HepG2 (cell line): ENCODE results near the gene SCRG1. TPM values are rescaled to one million over a fixed set of nuclear protein-coding genes. Genes with fewer than 3 reads are reported as not detected.

ENCODE experiments used
- ATAC-seq: fragments of 200-7000 bp; cut with Tn5 transposase; 3 replicates; pipeline ENCODE4 v1.9.1; 2020; ENCODE audit warnings: mild to moderate bottlenecking, moderate library complexity
- BruUV-seq: library from RNA; stranded (reverse); fragments of 400-500 nt; replicated peaks from 2 replicates; lab custom pipeline; 2021; lab: Mats Ljungman, UMichigan
- CTCF ChIA-PET: fragments of 300-600 bp; formaldehyde crosslinking; extraction: SDS; loops from one replicate; lab custom pipeline; 2021; ENCODE audit warnings: low total read pairs, inconsistent platforms, low intra/inter-chr PET ratio; lab: Yijun Ruan, JAX
- POLR2A ChIA-PET: fragments of 350-600 bp; sonication (Branson Sonifier 250); formaldehyde crosslinking; loops from one replicate; lab custom pipeline; 2020; ENCODE audit warnings: antibody characterized with exemption, inconsistent platforms; lab: Yijun Ruan, JAX
- DNase-seq: peaks from one replicate; pipeline ENCODE4 v3.0.0-alpha.2; 2015; ENCODE audit warnings: low spot score
- FAIRE-seq: peaks from 3 replicates; lab custom pipeline; 2011; peaks lifted over from hg19 to GRCh38; lab: Jason Lieb, UNC
- H2AFZ ChIP-seq: one replicate; pipeline ENCODE4 v1.6.1; 2011; ENCODE audit warnings: low read length, inconsistent platforms
- H3K27ac ChIP-seq: fragments of 300-600 bp; 3 replicates; pipeline ENCODE4 v1.8.0; 2011; ENCODE audit warnings: mixed run types, mild to moderate bottlenecking, mixed read lengths, low read length, inconsistent platforms; ENCODE audit not compliant: insufficient read depth; ENCODE audit errors: extremely low read length
- H3K27me3 ChIP-seq, 2 experiments: fragments of 200-600 bp in 1 of 2; 2 replicates in 1 of 2; 3 replicates in 1 of 2; pipeline versions ENCODE4 v1.6.0 to v1.8.0; 2011; ENCODE audit warnings: low read length in 2 of 2, mild to moderate bottlenecking in 2 of 2, moderate library complexity in 2 of 2, inconsistent platforms in 1 of 2; ENCODE audit not compliant: insufficient read depth in 2 of 2, control insufficient read depth in 1 of 2
- H3K36me3 ChIP-seq, 2 experiments: fragments of 200-600 bp in 1 of 2; replicated peaks in 1 of 2; 2 replicates in 1 of 2; 3 replicates in 1 of 2; pipeline versions ENCODE4 v1.5.1 to v1.8.0; 2011; ENCODE audit warnings: low read length in 2 of 2, inconsistent platforms in 1 of 2; ENCODE audit not compliant: insufficient read depth in 2 of 2, control insufficient read depth in 1 of 2
- H3K4me1 ChIP-seq: 2 replicates; pipeline ENCODE4 v1.5.1; 2012; ENCODE audit warnings: low read length, inconsistent platforms; ENCODE audit not compliant: insufficient read depth
- H3K4me2 ChIP-seq: 2 replicates; pipeline ENCODE4 v1.6.0; 2011; ENCODE audit warnings: low read depth, low read length, inconsistent platforms
- H3K4me3 ChIP-seq, 3 experiments: fragments of 200-600 bp in 1 of 3; sonication (generic), shearing (Covaris generic) in 1 of 3; replicated peaks in 1 of 3; 2 replicates each; pipeline ENCODE4 v1.5.1; 2011 to 2016; ENCODE audit warnings: low read length in 3 of 3, inconsistent platforms in 2 of 3, low read depth in 2 of 3, mild to moderate bottlenecking in 2 of 3, control low read depth in 1 of 3, mixed read lengths in 1 of 3; ENCODE audit not compliant: insufficient read depth in 1 of 3
- H3K79me2 ChIP-seq: one replicate; pipeline ENCODE4 v1.6.1; 2011; ENCODE audit warnings: low read length, inconsistent platforms; ENCODE audit not compliant: insufficient read depth
- H3K9ac ChIP-seq: 2 replicates; pipeline ENCODE4 v1.6.0; 2011; ENCODE audit warnings: mild to moderate bottlenecking, low read depth, low read length, inconsistent platforms; ENCODE audit not compliant: insufficient read depth
- H3K9me3 ChIP-seq: 2 replicates; pipeline ENCODE4 v1.5.1; 2012; ENCODE audit warnings: mild to moderate bottlenecking, low read length
- H4K20me1 ChIP-seq: 2 replicates; pipeline ENCODE4 v1.6.0; 2011; ENCODE audit warnings: inconsistent platforms, mild to moderate bottlenecking, low read length, moderate library complexity; ENCODE audit not compliant: insufficient read depth
- FOXO4 ChIP-seq: sonication (generic); formaldehyde crosslinking; conservative IDR thresholded peaks from 2 replicates; pipeline ENCODE4 v1.8.1; 2023; ENCODE audit warnings: missing genetic modification reagents
- REL ChIP-seq: sonication (generic); formaldehyde crosslinking; conservative IDR thresholded peaks from 2 replicates; pipeline ENCODE4 v1.8.0; 2022; ENCODE audit warnings: mild to moderate bottlenecking, missing genetic modification reagents, moderate library complexity
- RORA ChIP-seq: sonication (generic); formaldehyde crosslinking; IDR thresholded peaks from 2 replicates; pipeline ENCODE4 v1.5.0; 2020; ENCODE audit warnings: mild to moderate bottlenecking, missing genetic modification reagents, moderate library complexity
- THRA ChIP-seq: sonication (generic); formaldehyde crosslinking; IDR thresholded peaks from 2 replicates; pipeline ENCODE4 v1.4.0; 2020; ENCODE audit warnings: missing genetic modification reagents, borderline replicate concordance
- ZKSCAN5 ChIP-seq: sonication (generic); formaldehyde crosslinking; IDR thresholded peaks from 2 replicates; pipeline ENCODE4 v1.5.1; 2020; ENCODE audit warnings: mild to moderate bottlenecking, missing genetic modification reagents
- ZNF280B ChIP-seq: sonication (generic); formaldehyde crosslinking; IDR thresholded peaks from 2 replicates; pipeline ENCODE4 v1.5.0; 2020; ENCODE audit warnings: missing genetic modification reagents, mild to moderate bottlenecking, borderline replicate concordance
- ZNF407 ChIP-seq: sonication (generic); formaldehyde crosslinking; IDR thresholded peaks from one replicate; pipeline ENCODE4 v1.5.1; 2020; ENCODE audit warnings: mild to moderate bottlenecking, missing genetic modification reagents; ENCODE audit errors: not compliant biosample characterization
- ZNF652 ChIP-seq: IDR thresholded peaks from 2 replicates; pipeline ENCODE4 v1.6.1; 2016; ENCODE audit warnings: low read depth, borderline replicate concordance
- WGBS: methylation state at CpG from one replicate; pipeline ENCODE4 v1.1.6; 2017; ENCODE audit warnings: low lambda C conversion rate; 5-methylcytosine and 5-hydroxymethylcytosine counted together
- in situ Hi-C: cut with HindIII; loops from 2 replicates; pipeline ENCODE4 v1.10.0; 2017; ENCODE audit warnings: low pct_unique_long_range_greater_than_20kb; ENCODE audit not compliant: extremely low pct_ligation_motif_present
- intact Hi-C: fragments of 100-400 bp; cut with micrococcal nuclease; formaldehyde crosslinking; loops from one replicate; pipeline ENCODE4 v1.10.0; 2022; ENCODE audit not compliant: unreplicated experiment
- polyA plus RNA-seq, 8 experiments: library from polyadenylated mRNA; depleted of rRNA in 3 of 8; stranded (reverse) in 7 of 8; unstranded in 1 of 8; fragments of >200 nt; fragmentation: Illumina TruSeq in 4 of 8; extraction: Trizol in 4 of 8; gene quantifications; 2 replicates each; pipeline versions ENCODE4 v1.2.1 to v1.2.3, GENCODE V29; 2011 to 2016; ENCODE audit warnings: low read depth in 4 of 8, missing spikeins in 1 of 8, mixed read lengths in 1 of 8; ENCODE audit not compliant: insufficient read depth in 1 of 8
- total RNA-seq, 5 experiments: library from RNA; depleted of rRNA; stranded (reverse); fragments of >200 nt; fragmentation: Illumina TruSeq; extraction: Trizol; gene quantifications; 2 replicates each; pipeline ENCODE4 v1.2.3, GENCODE V29; 2016; ENCODE audit warnings: low read depth in 1 of 5

The SCRG1 gene
- total and polyA plus RNA-seq, 2 of the 13 experiments (the other 11 are each of a cell fraction or from before 2014, with no cell fraction given), result not detected

GRCh38 chr4:173434231-173434630 is 35.3 kb upstream of the SCRG1 start (continued):
- TF ChIP-seq ZNF407 (CRISPR knock-in tag), result no peak
- TF ChIP-seq ZKSCAN5 (CRISPR knock-in tag), result no peak

- Histone ChIP-seq H3K4me3 (no peak overlapping the region), H3K27me3 (no peaks in the 10 kb centered on the region), H3K27ac (no peak overlapping the region), H3K79me2 (no peaks in the 10 kb centered on the region), H3K9me3 (no peaks in the 10 kb centered on the region), H3K9ac (no peak overlapping the region), H3K36me3 (no peaks in the 10 kb centered on the region), H4K20me1 (no peaks in the 10 kb centered on the region), H3K4me1 (no peaks in the 10 kb centered on the region), H2AFZ (no peak overlapping the region), H3K4me2 (no peak overlapping the region)
- intact Hi-C loops (no loop called here), in situ Hi-C loops (no loop called here)
- ChIA-PET POLR2A (no interaction called here), CTCF (no interaction called here)
- BruUV-seq, result no TSS peak
- FAIRE-seq (no peak), ATAC-seq (no peak), DNase-seq (no peak)
- WGBS, result 37% methylated on average over 3 of the region's 3 CpGs
- TF ChIP-seq FOXO4 (CRISPR knock-in tag) (no peak), THRA (CRISPR knock-in tag) (no peak), ZNF280B (CRISPR knock-in tag) (no peak), RORA (no peak), ZNF652 (CRISPR knock-in tag) (no peak), REL (CRISPR knock-in tag) (no peak)
These were observed 34.5 kb upstream of the SCRG1 start for GRCh38 chr4:173433447-173433846.
